Measurements from ENCODE around the gene FITM1. TPM values are rescaled to one million over a fixed set of nuclear protein-coding genes. Genes with fewer than 3 reads are reported as not detected.

Gene FITM1
- total RNA-seq, 4 donors from 2014 or later = 0.27 to 0.67 TPM; not detected in 2

GRCh38 chr14:24113801-24114531 is 16.5 kb upstream of the FITM1 start:
- Histone ChIP-seq H3K27me3 (no peaks in the 10 kb centered on the region), H3K4me1 (peaks cover 0 to 33% (median 10%) of the 10 kb centered on the region in 3 donors), H3K9me3 (no peaks in the 10 kb centered on the region), H3K4me3 (peak overlapping the region; percentile 62 to 63), H3K36me3 (peaks cover 0 to 22% of the 10 kb centered on the region in 2 donors), H3K27ac (peak overlapping the region; percentile 89 to 100 (median 98))
- 0% methylated on average over 9 to 18 of the region's 42 CpGs for WGBS, 2 donors (ENCODE audit: low coverage in 1 of 2)
- ATAC-seq = peak; percentile 52
- TF ChIP-seq POLR2AphosphoS5 (IDR thresholded peaks at IDR 0.05) (peak; percentile 67), CTCF (IDR thresholded peaks at IDR 0.05) (peak in 1 of 4 experiments; percentile 3), EP300 (IDR thresholded peaks at IDR 0.05) (no peak), POLR2A (IDR thresholded peaks at IDR 0.05) (peak; percentile 36 to 60)

GRCh38 chr14:24114532-24115421 is 15.7 kb upstream of the FITM1 start, which contains the start of the genes DCAF11 and NRL:
Gene DCAF11, plus strand, starts transcription at chr14:24114777. Its CDS starts 818 bp downstream, at chr14:24115595.
Gene NRL, minus strand, starts transcription at chr14:24114949. Its CDS starts 32,101 bp downstream, at chr14:24082848.
- 0 to 4% methylated on average over 4 to 8 of the region's 65 CpGs for WGBS, 2 donors (ENCODE audit: low coverage in 1 of 2)
- Histone ChIP-seq H3K36me3 (peaks cover 0 to 30% of the 10 kb centered on the region in 2 donors), H3K27ac (peak within 1 kb of the TSS; percentile 89 to 100 (median 98)), H3K27me3 (no peaks in the 10 kb centered on the region), H3K9me3 (no peaks in the 10 kb centered on the region), H3K4me3 (peak within 1 kb of the TSS; percentile 62 to 63), H3K4me1 (peaks cover 0 to 29% (median 10%) of the 10 kb centered on the region in 3 donors)
- ATAC-seq = peak; percentile 95
- TF ChIP-seq POLR2AphosphoS5 (IDR thresholded peaks at IDR 0.05) (peak; percentile 89), EP300 (IDR thresholded peaks at IDR 0.05) (peak; percentile 24), POLR2A (IDR thresholded peaks at IDR 0.05) (peak in 1 of 2 donors; percentile 13), CTCF (IDR thresholded peaks at IDR 0.05) (peak in 1 of 4 experiments; percentile 29)

GRCh38 chr14:24115422-24116127 is 14.9 kb upstream of the FITM1 start:
- 0 to 7% methylated on average over 1 to 3 of the region's 14 CpGs for WGBS, 2 donors (ENCODE audit: low coverage in 1 of 2)
- Histone ChIP-seq H3K4me1 (peaks cover 0 to 29% (median 10%) of the 10 kb centered on the region in 3 donors), H3K27ac (peak overlapping the region; percentile 70 to 100 (median 98)), H3K9me3 (no peaks in the 10 kb centered on the region), H3K4me3 (peak overlapping the region; percentile 36 to 63), H3K36me3 (peaks cover 0 to 38% of the 10 kb centered on the region in 2 donors), H3K27me3 (no peaks in the 10 kb centered on the region)
- no peak for ATAC-seq
- TF ChIP-seq POLR2AphosphoS5 (IDR thresholded peaks at IDR 0.05) = no peak
- no peak for TF ChIP-seq CTCF (IDR thresholded peaks at IDR 0.05)
- TF ChIP-seq EP300 (IDR thresholded peaks at IDR 0.05) = no peak
- TF ChIP-seq POLR2A (IDR thresholded peaks at IDR 0.05) = no peak

- Histone ChIP-seq H3K36me3 (peaks cover 0 to 45% of the 10 kb centered on the region in 2 donors), H3K27me3 (no peaks in the 10 kb centered on the region), H3K27ac (no peak overlapping the region), H3K4me1 (peaks cover 0 to 29% (median 10%) of the 10 kb centered on the region in 3 donors), H3K4me3 (peak overlapping the region in 1 of 2 donors; percentile 63), H3K9me3 (no peaks in the 10 kb centered on the region)
- 55 to 87% methylated on average over 2 to 5 of the region's 6 CpGs for WGBS, 2 donors (ENCODE audit: low coverage in 1 of 2)
- TF ChIP-seq CTCF (IDR thresholded peaks at IDR 0.05) (no peak), POLR2AphosphoS5 (IDR thresholded peaks at IDR 0.05) (no peak), EP300 (IDR thresholded peaks at IDR 0.05) (no peak), POLR2A (IDR thresholded peaks at IDR 0.05) (no peak)
- no peak for ATAC-seq
Observed at GRCh38 chr14:24116128-24116814, 14.2 kb upstream of the FITM1 start.
